MM.1S (cell line): ENCODE measurements around the gene UGT1A5.

Source experiments
- CTCF ChIP-seq: fragments of 300-600 bp; sonication (generic); IDR thresholded peaks from 2 replicates; pipeline ENCODE4 v1.5.1; 2016; ENCODE audit warnings: antibody characterized with exemption, low read length, mixed read lengths
- EZH2 ChIP-seq: fragments of 300-600 bp; sonication (generic); optimal IDR thresholded peaks from 2 replicates; pipeline ENCODE3; 2017; ENCODE audit warnings: low read depth, mild to moderate bottlenecking, antibody characterized with exemption, low read length, mixed read lengths

DNA sequence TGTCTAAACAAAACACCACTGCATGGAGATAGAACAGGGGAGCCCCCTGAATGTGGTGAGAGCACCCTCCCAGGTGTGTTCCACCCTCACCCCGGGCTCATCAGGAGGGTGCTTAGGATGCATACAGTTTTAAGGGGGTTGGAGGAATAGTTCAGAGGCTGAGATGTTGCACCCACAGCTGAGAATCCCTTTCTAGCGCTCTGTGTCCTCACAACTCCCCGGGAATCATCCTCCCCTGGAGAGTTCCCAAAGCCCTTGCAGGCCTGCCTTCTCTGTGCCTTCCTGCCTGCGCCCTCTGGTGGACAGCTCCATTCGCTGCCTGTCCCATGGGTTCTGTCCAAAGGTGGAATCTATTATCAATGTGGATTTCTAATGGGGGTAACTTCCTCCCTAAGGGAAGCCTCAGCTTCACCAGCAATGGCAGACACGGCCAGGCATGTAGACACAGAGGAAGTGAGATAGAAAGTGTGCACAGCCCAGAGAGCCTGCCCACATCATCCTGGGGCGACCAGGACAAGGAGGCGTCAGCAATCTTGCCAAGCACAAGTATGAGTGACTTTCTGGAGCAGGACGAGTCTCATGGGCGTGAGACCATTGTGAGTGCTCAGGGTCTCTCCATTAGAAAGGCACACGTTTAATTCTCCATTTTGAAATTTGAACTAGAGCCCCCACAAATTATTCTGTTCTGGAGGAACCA, 1.2 kb upstream of the UGT1A5 start:
- TF ChIP-seq CTCF, result peak; percentile 90
- TF ChIP-seq EZH2, result no peak
